ENCODE measurements around the gene PNMA8C.
"Not testable (repeated sequence)": the region's sequence is repeated elsewhere in the genome, so short reads cannot be mapped to it uniquely, and the experiment has no call there.

The PNMA8C gene

GRCh38 chr19:46415804-46416709 is 12.7 kb downstream of the PNMA8C start:
- TF ChIP-seq PATZ1 (CRISPR knock-in tag; IDR thresholded peaks at IDR 0.05; ENCODE audit: borderline replicate concordance): peak; percentile 44; the same call in 1 of the 2 replicates
- ATAC-seq: peak; percentile 94

GRCh38 chr19:46414899-46415298 is 13.8 kb downstream of the PNMA8C start:
- ATAC-seq: not testable (repeated sequence)

- no peak for ATAC-seq
- TF ChIP-seq POU6F1 (CRISPR knock-in tag; IDR thresholded peaks at IDR 0.05; ENCODE audit: borderline replicate concordance, low read depth): no peak
- no peak for TF ChIP-seq GLIS3 (CRISPR knock-in tag; IDR thresholded peaks at IDR 0.05)
- TF ChIP-seq TSHZ2 (CRISPR knock-in tag; IDR thresholded peaks at IDR 0.05): no peak
- no peak for TF ChIP-seq ZC3H10 (CRISPR knock-in tag; IDR thresholded peaks at IDR 0.05)
- no peak for TF ChIP-seq CSDC2 (CRISPR knock-in tag; IDR thresholded peaks at IDR 0.05)
- no peak for TF ChIP-seq BACH2 (CRISPR knock-in tag; IDR thresholded peaks at IDR 0.05; ENCODE audit: borderline replicate concordance)
- no peak for TF ChIP-seq ISL1 (CRISPR knock-in tag; IDR thresholded peaks at IDR 0.05)
- no peak for TF ChIP-seq OSR1 (CRISPR knock-in tag; IDR thresholded peaks at IDR 0.05)
- no peak for TF ChIP-seq ESRRG (CRISPR knock-in tag; IDR thresholded peaks at IDR 0.05)
- no peak for TF ChIP-seq CREB5 (CRISPR knock-in tag; IDR thresholded peaks at IDR 0.05; ENCODE audit: low read depth)
- no peak for TF ChIP-seq ZFP3 (CRISPR knock-in tag; IDR thresholded peaks at IDR 0.05)
- no peak for TF ChIP-seq PPARA (CRISPR knock-in tag; IDR thresholded peaks at IDR 0.05; ENCODE audit: borderline replicate concordance)
- no peak for TF ChIP-seq ZNF565 (CRISPR knock-in tag; conservative IDR thresholded peaks at IDR 0.05; ENCODE audit: low read depth)
- no peak for TF ChIP-seq ZFP30 (CRISPR knock-in tag; IDR thresholded peaks at IDR 0.05)
These were observed 15.3 kb downstream of the PNMA8C start, which contains the start of gene CCDC8 for GRCh38 chr19:46413262-46414031. Gene CCDC8, minus strand, starts transcription at chr19:46413564. Its CDS starts 754 bp downstream, at chr19:46412810.

- TF ChIP-seq TOX (CRISPR knock-in tag; IDR thresholded peaks at IDR 0.05; ENCODE audit: borderline replicate concordance) (no peak), ZNF8 (CRISPR knock-in tag; IDR thresholded peaks at IDR 0.05) (no peak), ISL1 (CRISPR knock-in tag; IDR thresholded peaks at IDR 0.05) (no peak)
- no peak for ATAC-seq
These were observed 16.0 kb downstream of the PNMA8C start for GRCh38 chr19:46412650-46413261.

All from SK-N-SH treated with all-trans-retinoic acid at 6 μM for 48 hours (cell line).